ENCODE measurements around the gene SEC14L3.

- TF ChIP-seq, protein P1, sequence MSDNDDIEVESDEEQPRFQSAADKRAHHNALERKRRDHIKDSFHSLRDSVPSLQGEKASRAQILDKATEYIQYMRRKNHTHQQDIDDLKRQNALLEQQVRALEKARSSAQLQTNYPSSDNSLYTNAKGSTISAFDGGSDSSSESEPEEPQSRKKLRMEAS (IDR thresholded peaks at IDR 0.05; ENCODE audit: low read depth, low read length): no peak
- TF ChIP-seq CTCF (IDR thresholded peaks at IDR 0.05; ENCODE audit: low read depth, low read length): no peak
Observed at GRCh38 chr22:30486118-30486517, 14.3 kb upstream of the SEC14L3 start.
